RWPE1 (cell line): ENCODE data around the gene PTGES2.

Source experiments
- CTCF ChIA-PET: fragments of 350-600 bp; sonication (Branson Sonifier 250); formaldehyde crosslinking; extraction: SDS; loops from one replicate; lab custom pipeline; 2021; lab: Yijun Ruan, JAX
- POLR2A ChIA-PET: fragments of 400-600 bp; formaldehyde crosslinking; extraction: SDS; loops from one replicate; lab custom pipeline; 2020; ENCODE audit warnings: antibody characterized with exemption; ENCODE audit not compliant: low non-redundant PET; lab: Yijun Ruan, JAX
- DNase-seq: peaks from one replicate; pipeline ENCODE4 v3.0.0; 2012; ENCODE audit warnings: low spot score
- H3K27ac ChIP-seq: fragments of 450-650 bp; 2 replicates; pipeline ENCODE4 v1.5.1; 2017
- CTCF ChIP-seq: fragments of 450-650 bp; conservative IDR thresholded peaks from 2 replicates; pipeline ENCODE4 v1.5.1; 2017; ENCODE audit warnings: low read depth, mild to moderate bottlenecking

PTGES2 gene

GRCh38 chr9:128151309-128152132 lies 24.0 kb upstream of the PTGES2 start:
- no peak overlapping the region for H3K27ac ChIP-seq
- ChIA-PET POLR2A (interaction anchor here (0.6 to 1.1 kb wide), 2 partner anchors 8 kb away, joined by 3 to 4 read pairs; partner anchors contain the start of gene BBLN), CTCF (interaction anchor here (0.8 to 1.4 kb wide), 3 partner anchors 34 to 48 kb away, joined by 3 to 4 read pairs (median 4); no protein-coding TSS in a partner anchor)
- no peak for DNase-seq
- TF ChIP-seq CTCF: no peak

- no peak for TF ChIP-seq CTCF
- ChIA-PET POLR2A (interaction anchor here (0.5 to 1.1 kb wide), 2 partner anchors 9 to 208 kb away, joined by 3 read pairs; no protein-coding TSS in a partner anchor), CTCF (interaction anchor here (0.5 to 1.4 kb wide), 5 partner anchors 26 to 59 kb away, joined by 3 to 4 read pairs (median 4); no protein-coding TSS in a partner anchor)
- no peak overlapping the region; the same call in 1 of the 2 replicates for H3K27ac ChIP-seq
- DNase-seq: no peak
These were observed 23.2 kb upstream of the PTGES2 start for GRCh38 chr9:128150594-128151308.

- ChIA-PET POLR2A (interaction anchor here (0.5 to 1.1 kb wide), 2 partner anchors 9 to 209 kb away, joined by 3 read pairs; no protein-coding TSS in a partner anchor), CTCF (interaction anchor here (0.5 to 1.0 kb wide), 2 partner anchors 25 to 60 kb away, joined by 3 to 4 read pairs; no protein-coding TSS in a partner anchor)
- TF ChIP-seq CTCF: no peak
- H3K27ac ChIP-seq: peak overlapping the region; percentile 85
- DNase-seq: no peak
These were observed 22.5 kb upstream of the PTGES2 start for GRCh38 chr9:128149951-128150593.

GRCh38 chr9:128149001-128149701 lies 21.6 kb upstream of the PTGES2 start, which contains the start of gene LCN2:
LCN2 (plus strand) TSS chr9:128149453; CDS start chr9:128149526, 73 bp downstream.
- ChIA-PET POLR2A (interaction anchor here (1.0 kb wide), 1 partner anchor 12 kb away, joined by 3 read pairs; no protein-coding TSS in a partner anchor), CTCF (interaction anchor here (0.6 to 1.0 kb wide), 2 partner anchors 24 to 188 kb away, joined by 3 to 4 read pairs; no protein-coding TSS in a partner anchor)
- H3K27ac ChIP-seq: peak within 1 kb of the TSS; percentile 85
- TF ChIP-seq CTCF: no peak
- peak; percentile 96 for DNase-seq

- POLR2A ChIA-PET: interaction anchor here (1.0 kb wide), 1 partner anchor 12 kb away, joined by 3 read pairs; no protein-coding TSS in a partner anchor
- no peak for TF ChIP-seq CTCF
- CTCF ChIA-PET: interaction anchor here (0.5 kb wide), 1 partner anchor 84 kb away, joined by 3 read pairs; no protein-coding TSS in a partner anchor
- DNase-seq: no peak
- peak overlapping the region; percentile 85 for H3K27ac ChIP-seq
These were observed 21.0 kb upstream of the PTGES2 start for GRCh38 chr9:128148509-128149000.
